Tibial artery (tissue), 4 donors: Measurements from ENCODE around the gene FAAP100.

Source experiments
- DNase-seq, 2 donors: peaks; one replicate each; pipeline ENCODE4 v3.0.0-alpha.2; 2019
- H3K27ac ChIP-seq, 2 donors: fragments of 200-600 bp; sonication (generic) in 1 of 2; 1 replicate in 1 of 2; 2 replicates in 1 of 2; pipeline ENCODE4 v1.5.1; 2018 to 2019; ENCODE audit warnings: mild to moderate bottlenecking in 1 of 2
- H3K27me3 ChIP-seq, 2 donors: fragments of 200-600 bp; sonication (generic) in 1 of 2; one replicate each; pipeline versions ENCODE4 v1.5.1 to v1.6.0; 2016 to 2019
- H3K36me3 ChIP-seq, 3 donors: fragments of 200-600 bp; sonication (generic) in 2 of 3; one replicate each; pipeline ENCODE4 v1.5.1; 2016 to 2019; ENCODE audit warnings: mild to moderate bottlenecking in 2 of 3
- H3K4me1 ChIP-seq, 4 donors: fragments of 200-600 bp; sonication (generic) in 2 of 4; 1 replicate in 3 of 4; 2 replicates in 1 of 4; pipeline ENCODE4 v1.5.1; 2016 to 2019
- H3K4me3 ChIP-seq, 2 donors: fragments of 200-600 bp; sonication (generic) in 1 of 2; 1 replicate in 1 of 2; 2 replicates in 1 of 2; pipeline ENCODE4 v1.5.1; 2018 to 2019; ENCODE audit warnings: mild to moderate bottlenecking in 2 of 2
- H3K9me3 ChIP-seq, 3 donors: fragments of 200-600 bp; sonication (generic) in 1 of 3; one replicate each; pipeline ENCODE4 v1.5.1; 2016 to 2019
- CTCF ChIP-seq, 2 experiments: fragments of 200-600 bp in 1 of 2; fragments of 450-650 bp in 1 of 2; IDR thresholded peaks; one replicate each; pipeline ENCODE4 v1.5.1; 2017 to 2019; ENCODE audit warnings: antibody characterized with exemption in 2 of 2, mild to moderate bottlenecking in 1 of 2, moderate library complexity in 1 of 2
- intact Hi-C: fragments of 100-400 bp; cut with DNase I; formaldehyde crosslinking; loops from one replicate; pipeline ENCODE4 v1.15.0; 2023; ENCODE audit warnings: low total_unique reads

The FAAP100 gene

GRCh38 chr17:81582341-81582740 lies 30.2 kb upstream of the FAAP100 start:
- H3K4me3 ChIP-seq = no peak overlapping the region
- H3K36me3 ChIP-seq = peaks cover 54 to 90% (median 59%) of the 10 kb centered on the region in 3 donors
- H3K27ac ChIP-seq = no peak overlapping the region
- DNase-seq = no peak
- H3K4me1 ChIP-seq = peaks cover 5 to 10% (median 9%) of the 10 kb centered on the region in 4 donors
- H3K9me3 ChIP-seq = no peaks in the 10 kb centered on the region
- intact Hi-C loops = loop anchor here (10.0 kb wide), 1 partner anchor 458 kb away; no protein-coding TSS in a partner anchor
- no peaks in the 10 kb centered on the region for H3K27me3 ChIP-seq
- no peak for TF ChIP-seq CTCF (IDR thresholded peaks at IDR 0.05)

- no peak for TF ChIP-seq CTCF (IDR thresholded peaks at IDR 0.05)
- no peak overlapping the region for H3K4me3 ChIP-seq
- H3K4me1 ChIP-seq = peaks cover 5 to 16% (median 15%) of the 10 kb centered on the region in 4 donors
- DNase-seq = no peak
- H3K27ac ChIP-seq = no peak overlapping the region
- H3K27me3 ChIP-seq = no peaks in the 10 kb centered on the region
- H3K36me3 ChIP-seq = peaks cover 49 to 84% (median 53%) of the 10 kb centered on the region in 3 donors
- H3K9me3 ChIP-seq = no peaks in the 10 kb centered on the region
- intact Hi-C loops = loop anchor here (10.0 kb wide), 1 partner anchor 457 kb away; no protein-coding TSS in a partner anchor
These were observed 29.6 kb upstream of the FAAP100 start for GRCh38 chr17:81581758-81582157.

- intact Hi-C loops = loop anchor here (10.0 kb wide), 1 partner anchor 456 kb away; no protein-coding TSS in a partner anchor
- Histone ChIP-seq H3K9me3 (no peaks in the 10 kb centered on the region), H3K27me3 (no peaks in the 10 kb centered on the region), H3K4me3 (no peak overlapping the region), H3K27ac (no peak overlapping the region), H3K4me1 (peaks cover 5 to 28% (median 24%) of the 10 kb centered on the region in 4 donors), H3K36me3 (peaks cover 36 to 73% (median 40%) of the 10 kb centered on the region in 3 donors)
- no peak for TF ChIP-seq CTCF (IDR thresholded peaks at IDR 0.05)
- DNase-seq = no peak
These were observed 28.3 kb upstream of the FAAP100 start for GRCh38 chr17:81580481-81580880.

- no peak for DNase-seq
- H3K4me3 ChIP-seq = no peak overlapping the region
- H3K4me1 ChIP-seq = peaks cover 5 to 31% (median 25%) of the 10 kb centered on the region in 4 donors
- peaks cover 32 to 69% (median 39%) of the 10 kb centered on the region in 3 donors for H3K36me3 ChIP-seq
- TF ChIP-seq CTCF (IDR thresholded peaks at IDR 0.05) = no peak
- no peaks in the 10 kb centered on the region for H3K9me3 ChIP-seq
- no peaks in the 10 kb centered on the region for H3K27me3 ChIP-seq
- no peak overlapping the region for H3K27ac ChIP-seq
- intact Hi-C loops = loop anchor here (10.0 kb wide), 1 partner anchor 455 kb away; no protein-coding TSS in a partner anchor
These were observed 27.7 kb upstream of the FAAP100 start for GRCh38 chr17:81579821-81580321.

GRCh38 chr17:81579298-81579697 lies 27.1 kb upstream of the FAAP100 start:
- H3K27me3 ChIP-seq = no peaks in the 10 kb centered on the region
- H3K4me3 ChIP-seq = no peak overlapping the region
- H3K4me1 ChIP-seq = peaks cover 5 to 31% (median 25%) of the 10 kb centered on the region in 4 donors
- H3K9me3 ChIP-seq = no peaks in the 10 kb centered on the region
- no peak overlapping the region for H3K27ac ChIP-seq
- intact Hi-C loops = no loop called here
- no peak for TF ChIP-seq CTCF (IDR thresholded peaks at IDR 0.05)
- DNase-seq = no peak
- H3K36me3 ChIP-seq = peaks cover 27 to 69% (median 38%) of the 10 kb centered on the region in 3 donors
